ENCODE measurements around the gene FYN.

Gene FYN

DNA sequence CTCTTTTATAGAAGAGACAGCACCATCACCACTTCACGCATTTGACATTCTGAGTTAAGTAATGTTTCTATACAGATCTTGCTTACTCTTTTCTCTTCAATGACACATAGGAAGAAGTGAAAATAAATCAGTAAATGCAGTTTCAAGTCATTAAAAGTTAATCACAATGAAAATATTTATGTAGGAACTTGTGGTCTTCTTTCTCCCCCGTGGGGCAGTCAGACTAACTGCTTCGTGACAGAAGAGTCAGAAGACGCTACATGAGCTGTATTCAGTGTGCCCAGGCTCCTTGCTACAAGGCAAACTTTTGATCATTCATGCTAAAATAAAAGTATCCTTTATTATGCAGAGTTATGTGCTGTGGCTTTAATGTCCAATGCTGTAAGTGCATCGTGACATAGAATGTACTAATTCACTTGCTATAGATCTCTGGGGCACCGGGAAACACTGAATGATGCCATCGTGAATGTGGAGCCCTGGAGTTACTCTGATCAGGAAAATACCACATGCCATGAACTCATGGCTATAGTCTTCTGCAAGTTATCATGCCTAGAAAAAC is 149.8 kb downstream of the FYN start:
- DNase-seq, result peak; percentile 79

DNA sequence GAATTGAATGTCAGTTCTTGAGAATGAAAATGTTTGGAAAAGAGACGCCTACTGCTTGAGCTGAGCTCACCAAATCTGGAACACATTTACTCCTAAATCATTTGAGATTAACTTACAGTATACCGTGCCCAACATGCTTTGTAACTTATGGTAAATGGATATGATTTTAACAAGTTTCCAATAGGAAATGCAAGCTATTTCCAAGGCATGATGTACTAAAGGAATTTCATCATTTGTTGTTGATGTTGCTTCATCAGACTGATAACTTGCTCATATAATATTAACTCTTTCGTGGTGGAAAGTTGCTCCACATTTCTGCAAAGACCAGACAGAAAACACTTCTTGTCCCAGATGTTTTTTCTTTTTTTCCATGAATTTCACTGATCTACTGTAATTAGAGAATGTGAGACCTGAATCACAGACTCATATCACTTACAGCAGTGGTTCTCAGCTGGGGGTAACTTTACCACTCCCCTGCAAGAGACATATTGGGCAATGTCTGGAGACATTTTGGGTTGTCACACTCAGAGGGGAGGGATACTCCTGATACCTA is 151.0 kb downstream of the FYN start:
- peak; percentile 54 for DNase-seq

DNA sequence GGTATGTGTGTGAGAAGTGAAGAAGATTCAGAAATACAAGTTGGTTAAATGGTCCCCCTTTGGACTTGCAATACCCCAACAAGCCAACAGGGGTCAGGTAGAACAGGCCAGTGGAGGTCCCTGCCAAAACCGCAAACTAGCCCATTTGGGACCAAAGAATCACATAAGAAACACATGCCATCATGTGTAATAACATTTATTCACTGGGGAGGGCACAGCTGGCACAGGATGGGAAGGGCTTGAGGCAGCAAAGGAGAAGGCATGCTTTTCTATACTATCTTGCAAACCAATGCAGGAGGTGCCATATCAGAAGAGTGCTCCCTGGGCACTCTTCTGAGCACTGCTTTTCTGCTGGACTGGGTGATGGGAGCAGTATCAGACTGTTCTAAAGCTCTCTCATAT is 151.5 kb downstream of the FYN start:
- DNase-seq, result peak; percentile 72

DNA sequence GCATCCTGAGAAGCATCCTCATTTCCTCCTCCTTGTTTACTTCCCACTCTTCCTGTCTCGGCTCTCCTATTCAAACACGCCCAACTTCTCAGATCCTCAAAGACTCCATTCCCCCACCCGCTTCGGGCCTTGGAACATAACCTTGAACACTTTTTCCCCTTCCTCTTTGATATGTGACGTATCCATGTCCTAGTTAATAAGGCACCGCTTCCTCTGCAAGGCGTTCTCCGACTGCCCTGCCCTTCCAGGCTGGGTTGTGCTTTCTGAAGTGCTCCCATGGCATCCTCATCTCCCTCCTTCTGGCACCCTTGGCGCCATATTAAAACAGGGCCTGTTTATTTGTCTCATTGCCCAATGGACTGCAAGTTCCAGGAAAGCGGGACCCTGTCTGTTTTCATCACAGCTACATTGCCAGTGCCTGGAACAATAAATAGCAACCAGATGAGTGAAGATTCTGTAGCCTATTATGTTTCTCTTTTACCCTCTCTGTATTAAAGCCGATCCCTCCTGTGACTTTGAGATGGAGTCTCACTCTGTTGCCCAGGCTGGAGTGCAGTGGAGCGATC is 152.2 kb downstream of the FYN start:
- DNase-seq, result no peak

DNA sequence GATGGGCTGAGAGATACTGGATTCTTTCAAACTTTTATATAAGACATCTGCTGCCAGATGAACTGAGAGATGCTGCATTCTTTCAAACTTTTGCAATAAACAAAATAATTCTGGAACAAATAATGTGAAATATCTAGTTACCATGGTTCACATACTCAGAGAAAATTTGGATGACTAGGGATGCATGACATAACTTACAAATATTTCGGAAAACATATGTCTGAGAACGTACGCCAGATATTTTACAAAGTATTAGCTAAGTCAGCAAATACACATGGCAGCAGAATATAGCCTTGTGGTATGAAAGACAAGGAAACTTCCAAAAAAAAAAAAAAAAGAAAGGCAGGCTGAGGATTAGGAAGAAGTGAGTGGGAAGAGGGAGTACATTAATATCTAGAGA is 154.3 kb downstream of the FYN start:
- DNase-seq, result peak; percentile 51

DNA sequence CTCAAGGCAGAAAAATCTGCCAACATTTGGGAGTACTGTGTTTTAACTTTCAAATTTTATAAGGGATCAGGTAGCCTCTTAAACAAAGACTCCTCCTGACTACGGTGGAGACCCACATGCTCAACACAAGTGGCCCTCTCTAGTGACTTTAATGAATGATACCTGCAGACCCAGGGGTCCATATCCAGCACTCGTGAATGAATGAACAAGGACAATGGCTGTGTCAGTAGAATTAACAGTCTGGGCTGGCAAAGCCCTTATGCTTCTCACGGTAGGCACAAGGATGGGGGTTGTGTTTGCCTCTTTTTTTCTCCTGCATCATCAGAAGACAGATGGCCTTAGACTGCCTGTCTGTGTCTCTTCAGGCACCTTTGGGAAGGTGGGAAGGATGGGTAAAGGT is 154.9 kb downstream of the FYN start:
- no peak for DNase-seq

DNA sequence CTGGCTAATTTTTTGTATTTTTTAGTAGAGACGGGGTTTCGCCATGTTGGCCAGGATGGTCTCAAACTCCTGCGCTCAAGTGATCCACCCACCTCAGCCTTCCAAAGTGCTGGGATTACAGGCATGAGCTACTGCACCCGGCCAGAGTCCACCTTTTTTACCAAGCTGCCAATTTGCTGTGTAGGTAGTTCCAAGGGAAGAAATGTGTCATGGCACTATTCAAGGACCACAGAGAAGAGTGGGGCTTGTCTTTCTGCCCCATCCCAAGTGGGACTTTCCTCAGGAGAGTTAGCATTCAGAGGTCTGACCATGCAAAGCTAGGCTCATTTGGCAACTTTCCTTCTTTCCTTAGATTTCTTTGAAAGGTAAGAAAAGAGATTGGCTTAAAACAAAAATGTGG is 155.6 kb downstream of the FYN start:
- DNase-seq, result no peak

DNA sequence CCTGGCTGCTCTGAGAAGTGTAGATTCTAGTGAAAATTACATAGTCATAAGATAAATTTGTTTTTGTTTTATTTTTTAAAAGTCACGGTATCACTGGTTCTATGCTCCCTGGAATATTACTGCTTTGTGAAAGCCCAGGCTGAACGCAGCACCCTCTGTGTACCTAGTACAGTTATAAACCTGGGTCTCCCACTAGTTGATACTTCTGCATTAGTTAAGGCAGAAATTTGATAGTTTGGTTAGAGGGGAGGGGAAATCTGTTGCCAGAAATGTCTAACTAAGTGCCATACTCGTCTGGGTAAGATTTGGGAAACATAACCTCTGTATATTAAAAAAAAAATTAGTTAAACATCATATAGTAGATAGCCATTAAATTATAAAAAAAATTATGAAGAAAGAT is 156.9 kb downstream of the FYN start:
- no peak for DNase-seq

DNA sequence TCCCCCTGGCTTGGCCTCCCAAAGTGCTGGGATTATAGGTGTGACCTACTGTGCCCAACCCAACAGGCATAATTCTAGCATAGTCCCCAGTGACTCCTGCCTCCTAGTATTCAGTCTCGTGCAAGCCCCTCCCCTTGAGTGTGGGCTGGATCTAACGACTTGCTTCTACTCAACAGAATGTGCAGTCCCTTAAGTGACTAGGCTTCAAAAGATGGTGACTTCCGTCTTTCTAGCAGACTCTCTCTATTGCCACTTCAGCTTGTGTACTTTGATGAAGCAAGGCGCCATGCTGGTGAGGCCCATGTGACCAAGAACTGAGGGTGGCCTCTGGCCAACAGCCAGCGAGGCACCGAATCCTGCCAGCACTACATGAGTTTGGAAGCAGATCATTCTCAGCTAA is 157.9 kb downstream of the FYN start:
- DNase-seq, result no peak

DNA sequence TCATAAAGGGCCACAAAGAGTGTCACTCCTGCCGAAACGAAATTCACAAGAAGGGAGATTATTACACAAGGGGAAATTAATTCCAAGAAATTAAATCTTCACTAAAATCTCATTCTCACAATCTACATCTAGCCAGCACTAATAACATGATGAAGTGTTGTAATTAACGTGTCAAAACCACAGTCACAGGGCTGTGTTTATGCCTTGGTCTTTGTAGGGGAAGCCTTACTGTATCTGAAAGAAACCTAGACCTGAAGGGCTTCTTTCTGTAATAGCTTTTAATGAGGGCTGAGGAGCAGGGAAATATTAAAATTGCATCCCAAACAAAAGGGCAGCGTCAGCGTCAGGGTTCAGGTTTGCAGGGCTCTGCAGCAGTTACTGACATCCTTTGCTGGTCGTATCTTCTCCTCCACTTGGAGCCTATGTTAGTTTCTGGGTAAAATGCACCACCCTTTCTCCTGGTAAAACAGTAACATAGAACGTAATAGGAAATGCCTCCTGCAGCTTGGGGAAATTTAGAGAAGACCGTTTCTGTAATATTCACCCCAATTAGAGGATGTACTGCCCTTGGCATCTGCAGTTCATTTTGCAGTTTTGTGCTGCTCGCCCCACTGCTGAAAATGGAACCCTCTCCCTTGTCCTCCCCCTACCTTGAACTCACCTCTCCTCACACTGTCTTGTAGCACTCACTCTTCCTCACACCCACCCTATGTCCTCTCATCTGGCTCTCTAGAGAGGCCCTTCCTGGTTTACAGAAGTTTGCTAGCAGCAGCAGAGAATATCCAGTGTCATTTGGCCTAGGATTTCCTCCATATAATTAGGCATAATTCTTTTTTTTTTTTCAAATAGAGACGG is 158.6 kb downstream of the FYN start:
- DNase-seq, result no peak

DNA sequence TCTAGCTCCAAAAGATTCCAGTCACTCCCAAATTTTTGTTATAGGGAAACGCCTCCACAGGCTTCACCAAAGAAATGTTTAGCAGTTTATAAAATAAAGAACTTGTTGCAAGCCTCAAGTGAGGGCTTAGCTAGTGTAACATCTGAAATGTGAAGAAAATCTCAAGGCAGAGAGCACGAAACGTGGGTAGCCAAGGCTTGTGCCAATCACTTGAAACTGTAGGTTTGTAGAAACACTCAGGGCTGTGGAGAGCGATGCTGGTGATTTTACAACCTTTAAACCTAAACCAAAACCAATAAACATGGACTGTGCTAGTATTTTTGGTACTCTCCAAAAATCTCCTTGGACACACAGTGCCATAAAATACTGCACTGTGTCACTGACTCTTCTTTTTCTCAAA is 159.4 kb downstream of the FYN start:
- DNase-seq, result no peak

DNA sequence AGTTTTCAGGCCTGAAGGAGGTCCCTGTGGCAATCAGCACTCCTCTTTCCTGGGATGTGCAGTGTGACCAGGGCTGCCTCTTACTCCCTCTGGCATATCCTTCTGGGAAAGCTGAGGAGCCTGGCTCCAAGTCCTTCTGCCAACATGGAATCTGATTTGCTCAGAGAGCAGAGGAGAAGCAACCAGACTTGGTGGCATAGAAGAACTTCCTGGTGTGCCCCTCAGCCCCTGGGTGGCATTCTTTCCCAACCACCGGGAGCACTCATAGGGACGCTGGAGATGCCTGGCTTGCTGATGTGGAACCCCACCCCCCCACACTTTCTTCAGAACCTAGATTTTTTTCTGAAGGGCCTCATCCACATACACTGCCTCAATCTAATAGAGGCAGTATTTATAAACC is 160.0 kb downstream of the FYN start:
- no peak for DNase-seq

DNA sequence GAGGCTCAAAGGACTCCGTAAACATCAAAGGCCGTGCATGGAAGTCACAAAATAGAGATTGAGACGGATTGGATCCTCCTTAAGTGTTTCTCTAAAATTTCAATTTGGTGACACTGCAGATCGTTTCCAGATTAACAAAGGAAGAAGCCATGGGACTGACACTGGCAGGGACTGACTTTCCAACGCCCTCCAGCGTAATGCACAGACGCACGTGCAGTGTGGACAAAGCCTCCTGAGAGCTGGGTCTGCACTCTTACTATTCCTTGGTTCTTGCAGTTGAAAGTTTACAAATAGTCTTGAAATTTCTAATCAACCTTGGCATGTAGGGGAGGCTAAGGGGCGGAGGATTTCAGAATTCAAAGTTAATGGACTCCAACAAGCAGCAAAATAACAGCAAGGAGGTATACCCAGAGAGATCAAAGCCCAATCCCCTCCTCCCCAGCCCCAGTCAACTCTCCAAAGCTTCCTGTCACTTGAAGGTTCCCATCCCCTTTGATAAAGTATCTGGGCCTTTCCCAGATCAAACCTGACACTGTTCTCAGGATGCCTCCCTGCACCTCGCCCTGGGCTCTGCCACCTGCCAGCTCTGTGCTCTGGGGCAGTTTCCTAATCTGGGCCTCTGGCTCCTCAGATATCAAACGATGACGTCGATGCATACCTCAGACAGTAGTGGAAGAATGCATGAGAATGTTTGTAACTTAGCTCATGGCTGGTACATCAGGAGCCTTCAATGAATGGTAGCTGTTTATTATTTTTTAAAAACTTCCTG is 161.1 kb downstream of the FYN start:
- peak; percentile 65 for DNase-seq

DNA sequence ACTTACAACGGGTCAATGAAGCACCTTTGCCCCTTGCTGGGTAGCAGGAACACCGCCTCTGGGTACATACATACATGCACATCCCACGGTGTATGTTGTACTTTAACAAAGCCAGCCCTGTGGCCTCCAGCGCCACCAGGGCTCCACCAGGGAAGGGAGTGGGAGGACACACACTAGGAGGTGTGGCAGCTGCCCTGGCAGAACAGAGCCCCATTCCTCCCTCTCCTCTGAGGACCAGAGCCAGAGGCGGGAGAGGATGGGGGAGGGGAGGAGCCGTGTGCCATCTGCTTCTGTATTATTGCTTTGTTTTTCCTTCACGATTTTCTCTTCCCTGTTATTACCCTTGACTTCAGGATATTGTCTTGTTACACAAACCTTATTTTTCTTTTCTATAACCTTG is 161.8 kb downstream of the FYN start:
- DNase-seq, result peak; percentile 31

DNA sequence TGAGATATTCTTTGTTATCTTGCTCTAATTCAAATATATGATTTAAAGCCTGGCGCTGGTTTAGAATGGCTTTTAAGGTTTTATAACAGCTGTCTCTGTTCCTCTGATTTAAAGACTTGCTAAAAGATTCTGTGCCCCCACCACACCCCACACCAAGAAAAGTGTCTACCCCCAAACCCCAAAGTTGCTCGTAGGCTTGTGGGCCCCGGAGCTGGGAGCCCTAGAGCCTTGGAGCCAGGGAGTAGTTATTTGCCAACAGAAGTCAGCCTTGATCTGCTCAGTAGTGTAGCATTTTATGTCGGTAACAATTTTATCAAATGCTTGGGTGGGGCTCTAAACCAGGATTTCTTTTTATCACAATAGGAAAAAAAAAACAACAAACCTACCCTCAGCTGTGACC is 162.3 kb downstream of the FYN start:
- DNase-seq, result no peak

DNA sequence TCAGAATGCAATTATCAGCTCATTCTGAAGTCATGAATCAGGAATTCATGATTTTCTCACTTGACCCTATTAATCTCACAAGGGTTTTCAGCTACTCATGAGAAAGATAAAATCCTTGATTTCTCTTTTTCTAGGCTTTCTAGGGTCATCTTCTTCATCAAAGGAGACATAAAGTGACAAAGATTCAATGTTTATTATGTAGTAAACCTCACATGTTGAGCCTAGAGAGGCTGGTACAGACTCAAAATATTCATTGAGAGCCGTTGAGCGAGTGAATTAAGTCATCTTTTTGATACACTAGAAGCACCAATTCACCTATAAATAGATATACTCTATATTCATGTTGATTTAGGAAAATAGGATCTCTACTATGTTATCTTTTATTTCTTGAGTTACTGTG is 162.8 kb downstream of the FYN start:
- DNase-seq, result no peak

DNA sequence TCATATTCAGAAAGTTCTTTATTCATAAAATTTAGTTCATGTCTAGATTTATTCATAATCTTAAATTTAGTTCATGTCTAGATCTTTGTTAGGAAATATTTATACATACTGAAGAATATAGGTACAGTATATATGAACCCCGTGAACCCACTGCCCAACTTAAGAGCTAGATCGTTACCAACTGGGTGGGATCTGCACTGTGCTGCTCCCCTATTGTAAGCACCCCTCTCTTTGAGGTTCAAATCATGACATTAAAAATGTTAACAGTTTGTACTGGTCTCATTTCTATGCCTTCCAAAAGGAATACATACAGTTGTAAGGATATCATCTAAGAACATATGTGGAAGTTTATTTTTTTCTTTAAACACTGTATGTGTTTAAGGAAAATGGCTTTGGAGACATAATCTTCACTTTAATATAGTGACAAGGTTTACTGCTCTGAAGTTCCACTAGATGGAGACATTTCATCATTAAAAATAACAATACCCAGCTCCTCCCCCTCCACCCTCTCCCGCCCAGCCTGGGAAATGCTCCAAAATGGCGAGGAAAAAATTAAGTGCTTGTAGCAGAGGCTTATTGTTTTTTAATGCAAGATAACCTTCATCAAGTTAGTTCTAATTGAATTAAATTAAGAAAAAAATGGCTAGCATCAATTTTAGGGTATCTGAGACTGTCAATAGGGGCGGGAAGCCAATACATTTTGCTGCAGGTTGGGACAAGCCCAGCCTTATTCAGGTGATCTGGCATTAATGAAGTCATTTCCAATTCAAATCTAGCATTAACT is 163.4 kb downstream of the FYN start:
- peak; percentile 73 for DNase-seq

DNA sequence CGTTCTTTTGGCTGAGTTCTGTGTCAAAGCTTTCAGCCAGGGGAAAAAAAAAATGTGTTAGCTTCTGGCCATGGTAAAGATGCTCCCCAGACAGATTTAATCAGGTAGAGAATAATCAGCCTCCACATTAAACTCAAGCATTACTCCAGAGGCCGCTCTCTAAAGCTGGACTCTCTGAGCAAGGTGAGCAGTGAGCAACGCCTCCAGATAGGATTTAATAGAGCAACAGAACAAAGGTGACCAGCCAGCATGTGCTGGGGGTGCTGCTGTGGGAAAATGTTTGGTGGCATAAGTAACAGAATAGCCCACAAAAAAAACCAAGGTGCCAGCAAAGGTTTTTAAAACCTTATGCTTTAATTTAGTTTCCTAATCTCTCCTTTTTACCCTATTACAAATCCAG is 164.1 kb downstream of the FYN start:
- no peak for DNase-seq

DNA sequence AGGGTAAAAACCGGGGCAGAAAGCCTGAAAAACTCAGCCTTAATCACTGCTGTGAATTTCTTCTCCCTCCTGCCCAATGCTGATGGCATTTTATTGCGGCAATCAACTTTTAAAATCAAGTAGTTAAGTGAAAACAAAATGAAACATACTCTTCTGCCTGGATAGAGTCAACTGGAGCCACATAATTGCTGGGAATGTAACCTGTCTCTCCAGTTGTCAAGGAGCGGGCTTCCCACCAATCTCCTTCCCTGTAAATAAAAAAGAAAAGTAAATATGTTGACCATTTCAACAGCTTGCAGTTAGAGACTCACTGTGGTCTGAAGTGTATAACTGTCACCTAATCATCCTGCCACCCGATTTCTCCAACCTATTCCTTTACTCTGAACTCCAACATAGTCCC is 165.5 kb downstream of the FYN start:
- DNase-seq, result no peak

DNA sequence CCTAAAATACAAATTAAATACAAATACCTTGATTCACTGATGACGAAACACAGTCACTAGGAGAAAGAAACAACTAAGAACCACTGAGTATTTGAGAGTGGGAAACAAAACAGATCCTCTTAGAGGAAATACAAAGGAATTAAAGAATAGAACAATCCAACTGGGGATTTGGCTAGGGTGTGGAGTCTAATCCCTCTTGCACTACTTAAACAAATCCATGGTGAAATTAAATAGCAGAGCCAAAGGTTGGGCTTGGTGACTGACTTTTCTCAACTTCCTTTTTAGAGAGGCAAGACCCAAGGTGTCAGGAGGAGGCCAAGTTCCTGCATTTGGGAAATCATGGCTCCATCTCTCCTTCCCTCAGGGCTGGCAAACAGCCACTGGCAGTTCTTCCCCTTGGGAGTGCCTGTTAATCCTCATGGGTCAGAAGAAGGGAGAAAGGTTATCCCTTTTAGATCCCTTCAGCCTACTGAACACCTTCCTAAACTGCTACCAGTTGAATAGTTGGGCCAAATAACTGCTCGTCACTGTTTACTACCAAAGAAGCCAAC is 166.3 kb downstream of the FYN start:
- DNase-seq, result no peak

DNA sequence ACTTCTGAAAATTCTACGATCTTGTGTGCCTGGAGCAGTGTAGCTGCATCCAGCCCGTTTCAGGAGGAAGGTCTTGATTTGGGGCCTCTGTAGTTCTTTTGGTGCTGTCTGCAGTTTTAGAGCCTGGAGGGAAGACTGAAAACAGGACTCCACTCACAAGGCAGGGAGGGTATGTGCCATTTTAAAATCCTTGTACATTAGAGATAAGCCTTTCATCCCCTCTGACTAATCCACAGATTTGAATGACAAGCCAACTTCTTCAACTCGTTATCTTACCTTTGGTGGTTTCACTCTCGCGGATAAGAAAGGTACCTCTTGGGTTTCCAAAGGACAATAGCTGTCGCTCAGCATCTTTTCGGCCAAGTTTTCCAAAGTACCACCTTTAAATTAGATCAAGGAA is 169.5 kb downstream of the FYN start:
- no peak for DNase-seq

DNA sequence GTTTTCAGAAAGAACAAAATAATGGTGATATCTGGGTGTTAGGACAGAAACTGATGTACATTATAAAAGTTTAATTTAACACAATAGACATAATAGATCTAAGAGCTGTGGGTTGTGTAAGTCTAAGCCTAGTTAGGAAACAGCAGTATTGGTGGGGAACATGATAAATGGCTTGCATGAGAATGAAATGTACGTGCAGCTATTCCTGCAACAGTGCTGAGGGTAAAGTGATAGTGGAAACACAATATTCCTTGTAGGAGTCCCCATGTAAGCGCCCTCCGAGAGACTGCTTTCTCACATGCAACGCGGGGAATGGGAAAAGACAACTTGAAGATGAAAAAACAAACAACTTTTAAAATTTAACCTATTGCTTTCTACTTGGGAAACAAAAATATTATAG is 171.0 kb downstream of the FYN start:
- DNase-seq, result no peak

Measured in fibroblast of skin of back (primary cell).